ENCODE measurements around the gene NOL3. TPM values are rescaled to one million over a fixed set of nuclear protein-coding genes. Genes with fewer than 3 reads are reported as not detected.

NOL3 gene
- total and polyA plus RNA-seq, 8 donors: 15.2 to 119 (median 22.7) TPM

DNA sequence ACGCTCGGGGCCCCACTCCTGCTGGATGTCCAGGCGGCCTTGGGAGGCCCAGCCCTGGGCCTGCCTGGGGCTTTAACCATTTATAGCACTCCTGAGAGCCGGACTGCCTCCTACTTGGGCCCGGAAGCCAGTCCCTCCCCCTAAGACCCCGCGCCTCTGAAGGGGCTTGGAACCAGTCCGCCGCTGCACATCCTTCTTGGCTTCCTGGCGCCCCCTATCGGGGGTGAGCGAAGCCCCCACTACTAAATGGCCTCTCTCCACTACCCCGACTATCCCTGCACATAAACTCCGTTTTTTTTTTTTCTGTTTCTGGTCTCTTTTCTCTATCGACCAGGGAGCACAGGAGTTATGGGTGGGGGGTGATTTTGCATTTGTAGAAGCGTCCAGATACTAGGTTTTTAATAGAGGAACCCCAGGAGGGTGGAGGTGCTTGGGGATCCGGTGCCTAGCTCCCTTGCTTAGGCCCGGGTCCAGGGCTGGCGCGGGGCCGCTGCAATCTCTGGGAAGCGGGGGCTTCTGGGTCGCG is 633 bp upstream of the NOL3 start:
- no peaks in the 10 kb centered on the region for H3K36me3 ChIP-seq
- H3K27ac ChIP-seq: peak overlapping the region in 2 of 4 donors; percentile 81 to 83
- 14 to 24% methylated on average over 24 of the region's 24 CpGs for WGBS, 2 donors
- H3K4me3 ChIP-seq: peak overlapping the region; percentile 1 to 49 (median 28)
- TF ChIP-seq, protein P1, sequence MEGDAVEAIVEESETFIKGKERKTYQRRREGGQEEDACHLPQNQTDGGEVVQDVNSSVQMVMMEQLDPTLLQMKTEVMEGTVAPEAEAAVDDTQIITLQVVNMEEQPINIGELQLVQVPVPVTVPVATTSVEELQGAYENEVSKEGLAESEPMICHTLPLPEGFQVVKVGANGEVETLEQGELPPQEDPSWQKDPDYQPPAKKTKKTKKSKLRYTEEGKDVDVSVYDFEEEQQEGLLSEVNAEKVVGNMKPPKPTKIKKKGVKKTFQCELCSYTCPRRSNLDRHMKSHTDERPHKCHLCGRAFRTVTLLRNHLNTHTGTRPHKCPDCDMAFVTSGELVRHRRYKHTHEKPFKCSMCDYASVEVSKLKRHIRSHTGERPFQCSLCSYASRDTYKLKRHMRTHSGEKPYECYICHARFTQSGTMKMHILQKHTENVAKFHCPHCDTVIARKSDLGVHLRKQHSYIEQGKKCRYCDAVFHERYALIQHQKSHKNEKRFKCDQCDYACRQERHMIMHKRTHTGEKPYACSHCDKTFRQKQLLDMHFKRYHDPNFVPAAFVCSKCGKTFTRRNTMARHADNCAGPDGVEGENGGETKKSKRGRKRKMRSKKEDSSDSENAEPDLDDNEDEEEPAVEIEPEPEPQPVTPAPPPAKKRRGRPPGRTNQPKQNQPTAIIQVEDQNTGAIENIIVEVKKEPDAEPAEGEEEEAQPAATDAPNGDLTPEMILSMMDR (IDR thresholded peaks at IDR 0.05): peak in 3 of 4 donors; percentile 11 to 35 (median 20)
- ATAC-seq: peak in 3 of 4 donors; percentile 0 to 1 (median 1)
- no peaks in the 10 kb centered on the region for H3K9me3 ChIP-seq
- H3K27me3 ChIP-seq: no peaks in the 10 kb centered on the region
- H3K4me1 ChIP-seq: peaks cover 0 to 18% (median 9%) of the 10 kb centered on the region in 3 donors
- peak in 3 of 6 donors; percentile 37 to 71 (median 68) for DNase-seq
- intact Hi-C loops (cut with DNase I): loop anchor here in 1 of 3 donors (10.0 kb wide), 1 partner anchor 195 kb away; no protein-coding TSS in a partner anchor
- FAIRE-seq: no peak

DNA sequence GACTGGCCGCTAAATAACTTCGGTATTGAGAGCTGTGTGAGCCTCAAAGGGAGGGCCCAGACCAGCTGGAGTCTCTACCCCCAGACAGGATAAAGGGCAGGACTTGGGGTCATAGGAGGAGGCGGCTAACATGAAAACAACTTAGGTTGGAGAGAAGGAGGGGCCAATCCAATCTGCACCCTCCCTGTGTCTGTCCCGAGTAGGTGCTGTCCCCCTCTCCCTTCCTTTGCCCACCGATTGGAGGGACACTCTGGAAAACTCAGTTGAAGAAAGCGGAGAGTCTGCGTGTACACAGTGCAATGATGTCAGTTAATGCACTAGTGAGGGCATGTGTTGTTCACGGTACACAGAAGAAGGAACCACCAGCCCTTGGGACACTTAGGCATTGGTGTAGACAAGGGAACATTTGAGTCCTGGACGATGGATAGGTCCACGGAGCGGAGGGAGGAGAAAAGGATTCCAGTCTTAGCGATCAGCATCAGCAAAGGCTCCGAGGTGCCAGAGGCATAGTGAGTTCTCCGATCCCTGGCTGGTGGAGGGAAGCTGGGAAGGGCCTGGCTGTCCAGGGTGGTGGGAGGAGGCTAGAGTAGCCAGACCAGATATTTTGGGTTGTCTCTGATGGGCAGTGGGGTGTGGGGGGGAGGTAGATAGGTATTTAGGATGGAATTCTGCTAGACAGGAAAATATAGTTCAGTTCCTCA is 761 bp downstream of the NOL3 start:
- Histone ChIP-seq H3K27ac (peak overlapping the region; percentile 67 to 83 (median 78)), H3K4me3 (peak overlapping the region; percentile 1 to 49 (median 28)), H3K4me1 (peaks cover 0 to 18% (median 9%) of the 10 kb centered on the region in 3 donors), H3K27me3 (no peaks in the 10 kb centered on the region), H3K9me3 (no peaks in the 10 kb centered on the region), H3K36me3 (no peaks in the 10 kb centered on the region)
- 38 to 44% methylated on average over 14 of the region's 14 CpGs for WGBS, 2 donors
- DNase-seq (peak in 1 of 6 donors; percentile 18), FAIRE-seq (no peak), ATAC-seq (peak; percentile 5 to 13 (median 6))
- TF ChIP-seq, protein P1 (IDR thresholded peaks at IDR 0.05): no peak
- intact Hi-C loops (cut with DNase I): no loop called here

DNA sequence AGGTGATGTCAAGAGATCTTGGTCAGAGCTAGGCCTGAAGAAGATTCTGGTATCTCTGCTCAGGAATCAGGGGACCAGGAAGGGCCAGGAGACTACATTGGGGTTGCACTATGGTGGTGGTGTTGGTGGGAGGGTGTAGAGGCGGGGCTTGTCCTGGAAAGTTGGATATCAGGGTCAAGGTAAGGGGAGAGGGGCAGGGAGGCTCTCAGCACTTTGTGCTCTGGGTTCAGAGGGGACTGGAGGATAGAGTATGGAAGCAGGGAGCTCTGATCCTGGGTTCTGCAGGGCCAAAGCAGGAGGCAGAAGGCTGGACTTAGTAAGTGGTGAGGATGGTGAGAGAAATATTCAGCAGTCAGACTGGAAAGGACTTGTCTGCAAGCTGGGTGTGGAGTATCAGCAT is 3.0 kb downstream of the NOL3 start:
- no peaks in the 10 kb centered on the region for H3K36me3 ChIP-seq
- ATAC-seq: no peak
- TF ChIP-seq, protein P1 (IDR thresholded peaks at IDR 0.05): no peak
- WGBS, 2 donors: 62 to 70% methylated on average over 1 of the region's 1 CpG
- H3K27me3 ChIP-seq: no peaks in the 10 kb centered on the region
- no peak for DNase-seq
- no peak for FAIRE-seq
- no peaks in the 10 kb centered on the region for H3K9me3 ChIP-seq
- peak overlapping the region in 2 of 4 donors; percentile 32 to 36 for H3K4me3 ChIP-seq
- H3K4me1 ChIP-seq: peaks cover 0 to 25% (median 9%) of the 10 kb centered on the region in 3 donors
- intact Hi-C loops (cut with DNase I): no loop called here
- peak overlapping the region; percentile 58 to 85 (median 81) for H3K27ac ChIP-seq

DNA sequence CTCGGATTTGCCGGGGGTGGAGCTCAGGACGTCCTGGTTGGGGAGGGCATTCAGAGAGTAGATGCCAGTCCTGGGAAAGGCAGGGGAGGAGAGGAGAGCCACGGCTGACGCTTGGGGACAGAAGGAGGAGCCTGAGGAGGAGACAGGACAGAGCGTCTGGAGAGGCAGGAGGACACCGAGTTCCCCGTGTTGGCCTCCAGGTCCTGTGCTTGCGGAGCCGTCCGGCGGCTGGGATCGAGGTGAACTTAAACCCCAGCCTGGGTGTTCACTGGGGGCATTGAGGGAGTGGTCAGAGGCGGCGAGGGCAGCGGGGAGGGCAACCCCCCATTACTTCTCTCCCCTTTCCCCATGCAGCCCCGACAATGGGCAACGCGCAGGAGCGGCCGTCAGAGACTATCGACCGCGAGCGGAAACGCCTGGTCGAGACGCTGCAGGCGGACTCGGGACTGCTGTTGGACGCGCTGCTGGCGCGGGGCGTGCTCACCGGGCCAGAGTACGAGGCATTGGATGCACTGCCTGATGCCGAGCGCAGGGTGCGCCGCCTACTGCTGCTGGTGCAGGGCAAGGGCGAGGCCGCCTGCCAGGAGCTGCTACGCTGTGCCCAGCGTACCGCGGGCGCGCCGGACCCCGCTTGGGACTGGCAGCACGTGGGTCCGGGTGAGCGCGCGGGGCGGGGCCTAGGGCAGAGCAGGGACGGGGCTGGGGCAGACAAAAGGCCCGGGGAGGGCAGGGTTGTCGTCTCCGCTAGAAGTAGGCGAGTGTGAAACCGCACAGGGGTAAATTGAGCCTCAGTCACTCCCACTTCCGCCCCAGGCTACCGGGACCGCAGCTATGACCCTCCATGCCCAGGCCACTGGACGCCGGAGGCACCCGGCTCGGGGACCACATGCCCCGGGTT is 3.7 kb downstream of the NOL3 start:
- Histone ChIP-seq H3K9me3 (no peaks in the 10 kb centered on the region), H3K27ac (peak overlapping the region; percentile 58 to 85 (median 81)), H3K27me3 (no peaks in the 10 kb centered on the region), H3K4me3 (peak overlapping the region in 2 of 4 donors; percentile 32 to 36), H3K36me3 (no peaks in the 10 kb centered on the region), H3K4me1 (peaks cover 0 to 25% (median 9%) of the 10 kb centered on the region in 3 donors)
- intact Hi-C loops (cut with DNase I): no loop called here
- DNase-seq (peak; percentile 79 to 96 (median 90)), ATAC-seq (peak; percentile 57 to 69 (median 68)), FAIRE-seq (no peak)
- TF ChIP-seq, protein P1 (IDR thresholded peaks at IDR 0.05): no peak
- 7 to 8% methylated on average over 62 to 71 of the region's 71 CpGs for WGBS, 2 donors
